Keratinocyte (primary cell): ENCODE results near the gene SERPINE2. TPM values are rescaled to one million over a fixed set of nuclear protein-coding genes. Genes with fewer than 3 reads are reported as not detected.

Experiments used
- DNase-seq: peaks from one replicate; pipeline ENCODE4 v3.0.0-alpha.2; 2011; ENCODE audit warnings: low read depth, missing footprints, low spot score
- FAIRE-seq: peaks from 2 replicates; lab custom pipeline; 2011; peaks lifted over from hg19 to GRCh38; lab: Jason Lieb, UNC
- H2AFZ ChIP-seq: 2 replicates; pipeline ENCODE4 v1.6.0; 2012; ENCODE audit warnings: low read length, control low read depth, inconsistent platforms; ENCODE audit not compliant: control insufficient read depth
- H3K27ac ChIP-seq: 2 replicates; pipeline ENCODE4 v1.5.1; 2011; ENCODE audit warnings: low read length; ENCODE audit not compliant: control insufficient read depth, insufficient read depth
- H3K27me3 ChIP-seq: 3 replicates; pipeline ENCODE4 v1.6.0; 2011; ENCODE audit warnings: low read length; ENCODE audit not compliant: control insufficient read depth, insufficient read depth; ENCODE audit errors: extremely low read depth
- H3K36me3 ChIP-seq, 2 experiments: 2 replicates in 1 of 2; 3 replicates in 1 of 2; pipeline ENCODE4 v1.5.1; 2011; ENCODE audit warnings: low read length in 2 of 2, mild to moderate bottlenecking in 1 of 2; ENCODE audit not compliant: control insufficient read depth in 2 of 2, insufficient read depth in 2 of 2; ENCODE audit errors: extremely low read depth in 1 of 2
- H3K4me1 ChIP-seq: 3 replicates; pipeline ENCODE4 v1.5.1; 2011; ENCODE audit warnings: low read length; ENCODE audit not compliant: control insufficient read depth, insufficient read depth; ENCODE audit errors: extremely low read depth
- H3K4me2 ChIP-seq: 3 replicates; pipeline ENCODE4 v1.6.0; 2011; ENCODE audit warnings: low read depth, low read length; ENCODE audit not compliant: control insufficient read depth, insufficient read depth; ENCODE audit errors: extremely low read depth
- H3K4me3 ChIP-seq, 3 experiments: fragments of 200-600 bp in 1 of 3; sonication (generic) in 1 of 3; 2 replicates in 2 of 3; 3 replicates in 1 of 3; pipeline ENCODE4 v1.5.1; 2011 to 2016; ENCODE audit warnings: low read length in 3 of 3, mild to moderate bottlenecking in 3 of 3, control low read depth in 2 of 3, inconsistent platforms in 1 of 3, low read depth in 1 of 3, mixed read lengths in 1 of 3, mixed run types in 1 of 3, moderate library complexity in 1 of 3; ENCODE audit not compliant: control insufficient read depth in 2 of 3, insufficient read depth in 2 of 3; ENCODE audit errors: extremely low read depth in 1 of 3
- H3K79me2 ChIP-seq: 2 replicates; pipeline ENCODE4 v1.6.0; 2012; ENCODE audit warnings: low read length; ENCODE audit not compliant: control insufficient read depth, insufficient read depth
- H3K9ac ChIP-seq: 3 replicates; pipeline ENCODE4 v1.6.0; 2011; ENCODE audit warnings: low read length; ENCODE audit not compliant: control insufficient read depth, insufficient read depth; ENCODE audit errors: extremely low read depth
- H3K9me1 ChIP-seq: 3 replicates; pipeline ENCODE4 v1.6.0; 2011; ENCODE audit warnings: low read length; ENCODE audit not compliant: control insufficient read depth, insufficient read depth; ENCODE audit errors: extremely low read depth
- H3K9me3 ChIP-seq: 2 replicates; pipeline ENCODE4 v1.5.1; 2012; ENCODE audit warnings: low read depth, low read length; ENCODE audit not compliant: control insufficient read depth
- H4K20me1 ChIP-seq: 3 replicates; pipeline ENCODE4 v1.6.0; 2011; ENCODE audit warnings: low read length; ENCODE audit not compliant: control insufficient read depth, insufficient read depth; ENCODE audit errors: extremely low read depth
- EZH2 ChIP-seq: IDR thresholded peaks from one replicate; pipeline ENCODE4 v1.6.1; 2012; ENCODE audit warnings: inconsistent platforms, mild to moderate bottlenecking, low read length, moderate library complexity
- dilution Hi-C: fragments of 300-500 bp; cut with MboI; formaldehyde crosslinking; loops from one replicate; pipeline ENCODE4 v1.7.0; 2020; ENCODE audit warnings: low sequenced_read_pairs; ENCODE audit not compliant: extremely low pct_ligation_motif_present
- polyA plus RNA-seq, 5 experiments: library from polyadenylated mRNA; depleted of rRNA in 3 of 5; stranded (reverse) in 3 of 5; stranded (forward) in 1 of 5; unstranded in 1 of 5; fragments of >200 nt; gene quantifications; 1 replicate in 1 of 5; 2 replicates in 3 of 5; 3 replicates in 1 of 5; pipeline versions ENCODE4 v1.2.1 to v1.2.3, GENCODE V29; 2011 to 2012; ENCODE audit warnings: missing spikeins in 2 of 5, low read depth in 1 of 5, low replicate concordance in 1 of 5
- TF ChIP-seq, protein P1 (sequence below), 3 experiments: IDR thresholded peaks in 1 of 3; conservative IDR thresholded peaks in 1 of 3; optimal IDR thresholded peaks in 1 of 3; 2 replicates in 2 of 3; 3 replicates in 1 of 3; pipeline versions ENCODE3 to v1.5.1; 2011; ENCODE audit warnings: low read length in 3 of 3, mild to moderate bottlenecking in 3 of 3, moderate library complexity in 2 of 3, control low read depth in 1 of 3, inconsistent platforms in 1 of 3; ENCODE audit not compliant: insufficient read depth in 2 of 3; ENCODE audit errors: extremely low read depth in 1 of 3

SERPINE2 gene
- polyA plus RNA-seq, 1 donor (not counting 4 experiments of a cell fraction or from before 2014, with no cell fraction given), result 306 TPM

DNA sequence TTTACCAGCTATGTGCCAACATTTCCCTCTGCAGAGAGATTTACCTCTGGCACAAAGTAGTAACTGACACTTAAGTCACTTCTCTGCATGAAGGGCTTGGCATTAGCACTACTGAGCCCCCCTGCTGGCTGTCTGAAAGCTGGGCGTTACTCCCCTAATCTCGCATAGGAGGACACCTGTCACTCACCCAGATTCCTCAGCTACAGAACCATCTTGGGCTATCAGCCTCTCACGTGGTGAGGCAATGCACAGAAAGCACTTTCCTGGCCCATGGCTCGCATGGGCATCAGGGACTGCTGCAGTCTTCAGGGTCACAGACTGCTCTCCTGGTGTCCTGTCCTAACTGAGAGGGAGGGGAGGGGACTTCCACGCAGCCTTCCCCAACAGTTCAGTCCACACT, 12.0 kb downstream of the SERPINE2 start:
- no peak overlapping the region for H3K4me2 ChIP-seq
- no peaks in the 10 kb centered on the region for H3K9me3 ChIP-seq
- H3K79me2 ChIP-seq, result peaks cover 93% of the 10 kb centered on the region
- peaks cover 3% of the 10 kb centered on the region for H4K20me1 ChIP-seq
- no peak for FAIRE-seq
- no peak overlapping the region for H2AFZ ChIP-seq
- peaks cover 3% of the 10 kb centered on the region for H3K9me1 ChIP-seq
- no peak overlapping the region for H3K27ac ChIP-seq
- DNase-seq, result no peak
- dilution Hi-C loops, result no loop called here
- TF ChIP-seq, protein P1, sequence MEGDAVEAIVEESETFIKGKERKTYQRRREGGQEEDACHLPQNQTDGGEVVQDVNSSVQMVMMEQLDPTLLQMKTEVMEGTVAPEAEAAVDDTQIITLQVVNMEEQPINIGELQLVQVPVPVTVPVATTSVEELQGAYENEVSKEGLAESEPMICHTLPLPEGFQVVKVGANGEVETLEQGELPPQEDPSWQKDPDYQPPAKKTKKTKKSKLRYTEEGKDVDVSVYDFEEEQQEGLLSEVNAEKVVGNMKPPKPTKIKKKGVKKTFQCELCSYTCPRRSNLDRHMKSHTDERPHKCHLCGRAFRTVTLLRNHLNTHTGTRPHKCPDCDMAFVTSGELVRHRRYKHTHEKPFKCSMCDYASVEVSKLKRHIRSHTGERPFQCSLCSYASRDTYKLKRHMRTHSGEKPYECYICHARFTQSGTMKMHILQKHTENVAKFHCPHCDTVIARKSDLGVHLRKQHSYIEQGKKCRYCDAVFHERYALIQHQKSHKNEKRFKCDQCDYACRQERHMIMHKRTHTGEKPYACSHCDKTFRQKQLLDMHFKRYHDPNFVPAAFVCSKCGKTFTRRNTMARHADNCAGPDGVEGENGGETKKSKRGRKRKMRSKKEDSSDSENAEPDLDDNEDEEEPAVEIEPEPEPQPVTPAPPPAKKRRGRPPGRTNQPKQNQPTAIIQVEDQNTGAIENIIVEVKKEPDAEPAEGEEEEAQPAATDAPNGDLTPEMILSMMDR (optimal IDR thresholded peaks at IDR 0.05 in 1 of 3, IDR thresholded peaks at IDR 0.05 in 1 of 3, conservative IDR thresholded peaks at IDR 0.05 in 1 of 3; ENCODE audit: extremely low read depth in 1 of 3, insufficient read depth in 2 of 3, low read length in 3 of 3), result no peak
- TF ChIP-seq EZH2, result no peak
- peaks cover 15% of the 10 kb centered on the region for H3K4me1 ChIP-seq
- H3K9ac ChIP-seq, result no peak overlapping the region
- peaks cover 12 to 45% of the 10 kb centered on the region in 2 experiments for H3K36me3 ChIP-seq
- H3K4me3 ChIP-seq, result no peak overlapping the region
- H3K27me3 ChIP-seq, result no peaks in the 10 kb centered on the region

DNA sequence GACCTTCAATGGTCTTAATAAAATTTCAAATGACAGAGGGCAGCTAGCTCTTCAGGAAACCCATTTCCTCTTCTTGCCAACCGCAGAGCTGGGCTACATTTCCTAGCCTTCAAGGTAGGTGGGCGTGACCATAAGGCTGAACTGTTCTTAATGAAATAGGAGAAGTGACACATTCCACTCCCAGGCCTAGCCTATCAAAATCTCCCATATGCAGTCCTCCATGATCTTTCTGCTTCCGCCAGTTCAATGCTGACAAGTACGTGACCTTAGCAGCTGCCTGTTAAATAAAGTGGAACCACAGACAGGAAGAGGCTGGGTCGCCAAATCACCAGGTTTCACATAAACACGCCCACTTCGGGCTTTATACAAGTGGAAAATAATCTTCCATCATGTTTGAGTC, 13.2 kb downstream of the SERPINE2 start:
- TF ChIP-seq, protein P1 (optimal IDR thresholded peaks at IDR 0.05 in 1 of 3, IDR thresholded peaks at IDR 0.05 in 1 of 3, conservative IDR thresholded peaks at IDR 0.05 in 1 of 3; ENCODE audit: extremely low read depth in 1 of 3, insufficient read depth in 2 of 3, low read length in 3 of 3), result no peak
- TF ChIP-seq EZH2, result no peak
- H3K4me2 ChIP-seq, result no peak overlapping the region

More for the DNA sequence above, 13.2 kb downstream of the SERPINE2 start:
- Histone ChIP-seq H3K36me3 (peaks cover 8 to 46% of the 10 kb centered on the region in 2 experiments), H3K9me3 (no peaks in the 10 kb centered on the region), H3K4me3 (no peak overlapping the region), H3K27ac (no peak overlapping the region), H2AFZ (no peak overlapping the region), H3K79me2 (peaks cover 88% of the 10 kb centered on the region), H3K9me1 (peaks cover 3% of the 10 kb centered on the region), H3K27me3 (no peaks in the 10 kb centered on the region), H3K9ac (no peak overlapping the region), H3K4me1 (peaks cover 11% of the 10 kb centered on the region), H4K20me1 (peaks cover 8% of the 10 kb centered on the region)
- dilution Hi-C loops, result no loop called here
- DNase-seq, result no peak
- no peak for FAIRE-seq
